Measurements from ENCODE around the gene MARCHF7.
A peak's percentile ranks its signal among the peaks of the same experiment; 100 is the strongest.

DNA sequence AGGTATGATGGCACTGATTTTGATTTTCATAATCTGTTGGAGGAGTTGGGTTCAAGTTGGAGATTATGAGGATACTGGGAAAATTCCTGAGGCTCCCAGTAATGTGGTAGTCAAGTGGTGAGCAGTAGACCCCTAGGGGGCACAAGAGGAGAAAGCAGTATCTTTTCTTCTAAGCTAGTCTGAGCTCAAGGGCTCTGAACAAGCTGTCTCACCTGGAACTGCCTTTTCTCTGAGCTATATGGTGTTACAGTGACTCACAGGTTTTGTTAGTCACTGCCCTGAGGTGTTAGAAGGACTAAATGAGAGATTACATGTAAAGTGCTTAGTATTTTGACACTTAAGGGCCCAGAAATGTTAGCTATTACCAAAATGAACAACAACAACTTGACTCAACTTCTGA is 43.5 kb downstream of the MARCHF7 start:
- TF ChIP-seq, protein P1, sequence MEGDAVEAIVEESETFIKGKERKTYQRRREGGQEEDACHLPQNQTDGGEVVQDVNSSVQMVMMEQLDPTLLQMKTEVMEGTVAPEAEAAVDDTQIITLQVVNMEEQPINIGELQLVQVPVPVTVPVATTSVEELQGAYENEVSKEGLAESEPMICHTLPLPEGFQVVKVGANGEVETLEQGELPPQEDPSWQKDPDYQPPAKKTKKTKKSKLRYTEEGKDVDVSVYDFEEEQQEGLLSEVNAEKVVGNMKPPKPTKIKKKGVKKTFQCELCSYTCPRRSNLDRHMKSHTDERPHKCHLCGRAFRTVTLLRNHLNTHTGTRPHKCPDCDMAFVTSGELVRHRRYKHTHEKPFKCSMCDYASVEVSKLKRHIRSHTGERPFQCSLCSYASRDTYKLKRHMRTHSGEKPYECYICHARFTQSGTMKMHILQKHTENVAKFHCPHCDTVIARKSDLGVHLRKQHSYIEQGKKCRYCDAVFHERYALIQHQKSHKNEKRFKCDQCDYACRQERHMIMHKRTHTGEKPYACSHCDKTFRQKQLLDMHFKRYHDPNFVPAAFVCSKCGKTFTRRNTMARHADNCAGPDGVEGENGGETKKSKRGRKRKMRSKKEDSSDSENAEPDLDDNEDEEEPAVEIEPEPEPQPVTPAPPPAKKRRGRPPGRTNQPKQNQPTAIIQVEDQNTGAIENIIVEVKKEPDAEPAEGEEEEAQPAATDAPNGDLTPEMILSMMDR (IDR thresholded peaks at IDR 0.05), result peak in 1 of 6 experiments; percentile 10
- no peak for TF ChIP-seq POLR2A (IDR thresholded peaks at IDR 0.05)

All from thyroid gland (tissue), 4 donors.